ENCODE data around the gene GNB1.
"Not testable (repeated sequence)": the region's sequence is repeated elsewhere in the genome, so short reads cannot be mapped to it uniquely, and the experiment has no call there.

Gene GNB1

DNA sequence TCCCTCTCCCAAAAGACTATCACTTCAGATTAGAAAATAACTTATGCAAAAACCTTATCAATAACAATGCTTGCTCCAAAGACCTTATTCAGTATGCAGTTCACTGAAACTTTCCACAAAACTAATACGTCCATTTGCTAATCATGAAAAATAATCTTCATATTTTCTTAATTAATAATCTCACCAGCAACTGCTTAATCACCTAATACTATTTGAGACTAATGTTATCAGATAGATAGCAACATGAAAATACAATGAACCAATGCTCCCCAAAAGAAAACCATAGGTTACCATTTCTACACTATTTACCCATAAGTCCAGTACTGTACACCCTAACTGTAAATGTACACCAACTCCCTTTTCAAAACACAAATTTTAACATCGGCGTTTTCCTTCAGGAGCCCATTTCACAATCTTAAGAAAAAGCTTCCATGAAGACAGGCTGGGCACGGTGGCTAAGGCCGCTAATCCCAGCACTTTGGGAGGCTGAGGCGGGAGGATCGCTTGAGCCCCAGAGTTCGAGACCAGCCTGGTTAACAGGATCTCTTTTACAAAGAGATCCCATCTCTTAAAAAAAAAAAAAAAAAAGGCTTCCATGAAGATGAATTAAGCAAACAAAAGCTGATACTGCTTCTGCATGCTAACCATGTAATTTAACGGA lies 1.7 kb downstream of the GNB1 start:
- DNase-seq, result no peak

DNA sequence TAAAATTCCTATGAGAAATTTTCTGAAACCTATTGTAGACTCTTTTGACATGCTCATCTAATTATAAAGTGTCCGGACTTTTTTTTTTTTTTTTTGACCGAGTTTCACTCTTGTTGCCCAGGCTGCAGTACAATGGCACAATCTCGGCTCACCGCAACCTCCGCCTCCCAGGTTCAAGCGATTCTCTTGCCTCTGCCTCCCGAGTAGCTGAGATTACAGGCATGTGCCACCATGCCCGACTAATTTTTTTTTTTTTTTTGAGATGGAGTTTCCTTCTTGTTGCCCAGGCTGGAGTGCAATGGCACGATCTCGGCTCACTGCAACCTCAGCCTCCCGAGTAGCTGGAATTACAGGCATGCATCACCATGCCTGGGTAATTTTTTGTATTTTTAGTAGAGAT lies 7.0 kb downstream of the GNB1 start:
- not testable (repeated sequence) for DNase-seq

DNA sequence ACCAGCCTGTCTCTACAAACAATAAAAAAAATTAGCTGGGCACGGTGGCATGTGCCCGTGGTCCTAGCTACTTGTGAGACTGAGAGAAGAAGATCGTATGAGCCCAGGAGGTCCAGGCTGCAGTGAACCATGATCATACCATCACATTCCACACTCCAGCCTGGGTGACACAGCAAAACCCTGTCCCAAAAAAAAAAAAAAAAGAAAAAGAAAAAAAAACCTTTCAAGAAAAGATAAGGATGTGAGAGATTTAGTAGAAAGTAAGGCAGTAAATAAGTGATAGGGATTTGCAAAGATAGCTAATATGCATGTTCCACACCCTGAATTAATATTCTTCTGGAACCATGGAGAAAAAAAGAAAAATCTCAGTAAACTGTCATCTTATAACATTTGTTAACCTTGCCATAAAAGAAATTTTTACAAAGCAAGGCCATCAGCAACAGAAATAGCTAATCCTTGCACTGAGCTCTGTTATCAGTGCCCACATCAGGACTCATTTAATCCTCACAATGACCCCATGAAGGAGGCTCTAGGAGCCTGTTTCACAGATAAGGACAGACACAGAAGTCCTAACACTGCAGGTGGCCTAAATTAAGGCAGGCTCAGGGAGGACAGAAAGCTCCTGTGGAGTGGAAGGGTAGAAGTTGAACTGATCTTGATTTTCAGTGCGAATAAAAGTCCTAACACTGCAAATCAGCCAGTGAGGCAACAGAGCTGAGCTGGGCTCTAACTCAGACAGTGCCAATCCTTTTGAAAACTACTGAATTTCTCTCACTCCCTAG lies 7.6 kb downstream of the GNB1 start:
- DNase-seq, result no peak

DNA sequence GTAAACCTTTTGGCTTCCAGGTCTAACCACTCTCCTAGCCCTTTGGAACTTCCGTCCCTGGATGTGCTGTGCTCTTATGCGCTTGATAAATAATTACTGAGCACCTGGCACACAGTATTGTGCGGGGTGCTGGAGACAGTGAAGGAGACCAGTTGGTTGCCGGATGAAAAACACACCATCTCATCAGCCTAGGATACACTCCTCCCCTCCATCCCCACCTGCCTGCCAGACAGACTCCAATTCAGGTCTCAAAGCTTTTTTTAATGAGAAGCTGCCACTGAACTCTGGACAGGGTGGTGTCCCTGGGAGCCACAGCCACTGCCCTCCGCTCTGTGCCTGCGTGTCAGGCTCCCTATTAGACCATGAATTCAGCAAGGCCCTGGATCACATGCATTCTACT lies 9.2 kb downstream of the GNB1 start:
- DNase-seq, result no peak

DNA sequence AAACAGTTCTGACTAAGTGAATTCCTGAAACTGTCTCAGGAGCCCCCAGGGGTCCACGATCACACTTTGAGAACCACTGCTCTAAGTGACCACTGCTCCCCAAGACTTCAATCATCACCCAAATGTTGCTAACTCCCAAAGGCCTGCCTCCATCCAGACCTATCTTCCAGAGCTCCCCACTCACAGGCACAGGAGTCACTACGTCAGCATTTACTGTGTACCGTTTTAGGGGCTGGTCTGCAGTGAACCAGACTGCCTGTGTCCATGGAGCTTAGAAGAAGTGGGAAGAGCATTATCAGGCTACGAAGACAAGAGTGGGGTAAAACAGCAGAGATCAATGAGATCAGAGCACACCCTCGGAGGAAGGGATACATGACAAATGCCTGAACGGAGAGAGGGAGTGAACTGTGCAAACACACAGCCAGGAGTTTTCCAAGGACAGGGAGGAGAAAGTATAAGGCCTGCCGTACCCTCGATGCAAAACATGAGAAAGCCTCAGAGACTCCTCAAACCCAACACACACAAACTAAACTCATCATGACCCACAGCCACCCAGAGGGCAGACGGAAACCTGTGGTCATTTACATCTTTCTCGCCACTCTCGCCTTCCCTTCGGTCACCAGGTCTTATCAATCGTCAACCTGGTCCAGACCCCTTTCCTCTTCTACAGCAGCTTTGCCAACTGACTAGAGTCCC lies 10.1 kb downstream of the GNB1 start:
- DNase-seq, result no peak

DNA sequence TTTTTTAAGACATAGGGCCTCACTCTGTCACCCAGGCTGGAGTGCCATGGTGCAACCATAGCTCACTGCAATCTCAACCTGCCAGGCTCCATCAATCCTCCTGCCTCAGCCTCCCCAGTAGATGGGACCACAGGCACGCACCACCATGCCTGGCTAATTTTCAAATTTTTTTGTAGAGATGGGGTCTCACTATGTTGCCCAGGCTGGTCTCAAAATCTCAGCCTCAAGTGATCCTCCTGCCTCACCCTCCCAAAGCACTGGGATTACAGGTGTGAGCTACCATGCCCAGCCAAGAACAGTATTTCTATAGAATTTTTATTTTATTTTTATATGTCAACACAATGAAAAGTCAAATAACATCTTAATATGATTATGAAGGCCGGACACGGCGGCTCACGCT lies 10.9 kb downstream of the GNB1 start:
- DNase-seq, result no peak

DNA sequence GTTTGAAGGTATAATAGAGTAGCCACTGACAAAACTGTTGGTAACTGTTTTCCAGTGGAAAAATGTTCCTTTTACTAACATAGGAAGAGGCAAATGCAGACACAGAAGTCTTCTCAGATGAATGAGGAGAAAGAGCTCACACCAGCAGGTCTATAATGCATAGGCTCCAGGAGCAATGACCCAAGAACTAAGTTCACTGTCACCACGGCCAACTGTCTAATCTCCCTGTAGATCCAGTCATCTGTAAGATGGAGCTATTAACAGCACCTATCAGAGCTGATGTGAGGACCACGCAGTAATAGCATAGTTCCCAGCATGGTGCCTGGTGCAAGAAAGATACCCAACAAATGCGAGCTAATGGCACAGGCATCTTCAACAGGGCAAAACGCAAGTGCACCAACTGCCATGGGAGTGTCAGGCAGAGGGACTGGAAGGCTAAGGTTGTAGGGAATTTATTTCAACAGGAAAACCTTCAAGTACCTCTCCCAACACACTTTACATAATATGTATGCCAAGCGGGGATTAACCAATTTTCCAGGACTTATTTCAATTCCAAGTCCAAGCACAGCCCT lies 12.9 kb downstream of the GNB1 start:
- no peak for DNase-seq

DNA sequence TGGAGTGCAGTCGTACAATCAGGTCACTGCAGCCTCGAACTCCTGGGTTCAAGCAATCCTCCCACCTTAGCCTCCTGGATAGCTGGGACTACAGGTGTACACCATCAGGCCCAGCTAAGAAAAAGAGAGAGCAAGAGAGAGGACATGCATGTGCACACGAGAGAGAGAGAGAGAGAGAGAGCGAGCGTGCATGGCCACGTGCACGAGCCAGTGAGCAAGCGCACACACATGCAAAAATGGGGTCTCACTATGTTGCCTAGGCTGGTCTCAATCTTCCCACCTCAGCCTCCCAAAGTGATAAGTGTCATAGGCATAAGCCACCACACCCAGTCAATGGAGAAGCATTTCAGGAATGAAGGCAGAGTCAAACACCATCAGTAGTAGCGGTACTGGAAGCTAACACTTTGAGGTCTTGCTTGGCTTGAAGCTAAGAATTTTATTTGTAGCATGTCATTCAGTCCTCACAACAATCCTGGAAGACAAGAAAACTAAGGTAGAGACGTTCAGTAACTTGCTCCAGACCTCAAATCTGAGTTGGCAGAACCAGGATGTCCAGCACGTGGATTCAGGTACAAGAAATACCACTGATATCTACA lies 14.5 kb downstream of the GNB1 start:
- DNase-seq, result no peak

DNA sequence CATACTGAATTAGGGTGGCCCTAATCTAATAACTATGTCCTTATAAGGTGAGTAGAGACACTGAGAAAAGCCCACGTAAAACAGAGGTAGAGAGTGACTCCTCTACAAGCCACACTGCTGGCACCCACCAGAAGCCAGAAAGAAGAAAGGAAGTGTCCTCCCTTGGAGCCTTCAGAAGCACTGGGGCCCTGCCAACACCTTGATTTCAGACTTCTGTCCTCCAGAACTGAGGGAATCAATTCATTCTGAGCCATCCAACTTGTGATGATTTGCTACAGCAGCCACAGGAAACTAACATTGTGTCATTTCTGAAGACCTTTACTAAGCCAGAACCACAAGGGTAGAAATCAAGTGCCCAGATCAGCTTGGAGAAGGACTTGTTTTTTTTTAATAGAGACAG lies 15.0 kb downstream of the GNB1 start:
- DNase-seq, result no peak

DNA sequence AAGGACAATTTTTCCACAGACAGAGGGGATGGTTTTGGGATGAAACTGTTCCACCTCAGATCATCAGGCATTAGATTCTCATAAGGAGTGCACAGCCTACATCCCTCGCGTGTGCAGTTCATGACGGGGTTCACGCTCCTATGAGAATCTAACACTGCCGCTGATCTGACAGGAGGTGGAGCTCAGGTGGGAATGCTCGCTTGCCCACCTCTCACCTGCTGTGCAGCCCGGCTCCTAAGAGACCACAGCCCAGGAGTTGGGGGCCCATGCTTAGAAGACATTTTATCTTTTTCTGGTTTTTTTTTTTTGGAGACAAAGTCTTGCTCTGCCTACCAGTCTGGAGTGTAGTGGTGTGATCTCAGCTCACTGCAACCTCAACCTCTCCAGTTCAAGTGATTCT lies 16.0 kb downstream of the GNB1 start:
- DNase-seq, result no peak

DNA sequence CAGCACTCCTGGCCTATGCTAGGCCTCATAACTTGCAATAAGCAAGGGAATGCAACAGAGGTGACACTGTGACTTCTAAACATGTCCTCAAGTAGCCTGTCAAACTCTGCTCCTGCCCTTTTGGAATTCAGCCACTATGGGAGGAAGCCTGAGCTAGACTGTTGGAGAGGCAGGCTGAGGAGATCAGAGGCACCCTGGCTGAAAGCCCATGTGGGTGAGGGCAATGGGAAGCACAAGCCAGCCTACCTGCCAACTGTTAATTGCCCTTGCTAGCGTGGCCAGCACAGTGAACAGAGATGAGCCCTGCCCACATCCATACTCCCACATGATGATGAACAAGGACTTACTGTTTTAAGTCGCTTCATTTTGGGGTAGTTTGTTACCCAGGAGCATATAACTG lies 17.7 kb downstream of the GNB1 start:
- no peak for DNase-seq

DNA sequence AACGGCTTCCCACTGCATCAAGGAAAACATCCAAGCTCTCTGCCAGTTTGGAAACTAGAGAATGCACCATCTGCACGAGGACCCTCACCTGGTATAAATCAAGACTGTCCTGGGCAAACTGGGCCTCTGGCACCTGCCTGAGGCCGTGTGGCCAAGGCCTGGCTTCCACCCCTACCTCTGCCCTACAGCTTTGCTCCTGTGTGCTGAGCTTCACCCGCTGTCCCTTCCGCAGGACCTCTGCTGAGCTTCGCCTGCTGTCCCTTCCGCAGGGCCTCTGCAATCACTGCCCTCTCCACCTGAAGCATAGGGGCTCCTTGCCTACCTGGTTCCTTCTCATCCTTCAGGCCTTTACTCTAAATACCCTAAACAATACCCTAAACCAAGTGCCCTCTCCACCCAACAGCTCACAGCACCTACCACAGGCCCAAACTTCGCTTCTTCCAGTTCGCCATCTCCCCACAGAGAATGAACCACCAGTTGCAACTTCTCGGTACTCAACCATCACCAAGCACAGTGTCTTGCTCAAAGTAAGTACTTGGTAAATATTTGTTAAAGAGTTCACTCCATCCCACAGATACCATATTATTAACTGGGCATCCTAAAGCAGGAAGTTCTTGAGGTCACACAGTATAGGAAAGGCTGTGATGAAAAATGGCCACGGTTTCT lies 18.4 kb downstream of the GNB1 start:
- DNase-seq, result no peak

DNA sequence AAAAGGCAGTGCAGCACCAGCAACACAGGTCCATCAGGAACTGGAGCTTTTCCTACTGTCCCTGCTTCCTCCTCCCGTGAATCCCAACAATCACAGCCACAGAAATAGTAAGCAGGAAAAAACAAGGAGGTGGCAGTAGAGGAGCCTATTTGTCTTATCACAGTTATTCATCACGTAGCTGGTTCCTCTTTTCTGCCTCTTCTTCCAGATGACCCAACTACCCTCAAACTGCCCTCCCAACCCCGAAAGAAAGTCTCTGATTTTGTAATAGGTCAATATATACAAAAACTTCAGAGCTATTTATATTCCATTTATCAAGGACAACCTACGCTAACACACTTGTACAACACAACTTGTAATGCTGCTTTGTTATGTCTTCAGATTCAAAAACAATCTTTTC lies 21.4 kb downstream of the GNB1 start:
- DNase-seq, result no peak

DNA sequence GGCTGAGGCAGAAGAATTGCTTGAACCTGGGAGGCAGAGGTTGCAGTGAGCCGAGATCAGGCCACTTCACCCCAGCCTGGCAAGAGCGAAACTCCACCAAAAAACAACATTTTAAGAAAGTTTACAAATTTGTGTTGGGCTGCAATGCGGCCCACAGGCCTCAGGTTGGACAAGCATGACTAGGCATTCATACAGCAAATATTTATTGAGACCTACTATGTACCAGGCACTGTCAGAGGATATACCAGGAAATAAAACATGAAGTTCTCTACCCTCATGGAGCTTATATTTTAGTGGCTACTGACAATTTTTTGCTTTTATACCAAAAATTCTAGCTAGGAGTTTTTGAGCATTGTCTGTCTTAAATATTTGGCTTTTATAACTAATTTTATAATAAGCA lies 23.7 kb downstream of the GNB1 start:
- DNase-seq, result no peak

DNA sequence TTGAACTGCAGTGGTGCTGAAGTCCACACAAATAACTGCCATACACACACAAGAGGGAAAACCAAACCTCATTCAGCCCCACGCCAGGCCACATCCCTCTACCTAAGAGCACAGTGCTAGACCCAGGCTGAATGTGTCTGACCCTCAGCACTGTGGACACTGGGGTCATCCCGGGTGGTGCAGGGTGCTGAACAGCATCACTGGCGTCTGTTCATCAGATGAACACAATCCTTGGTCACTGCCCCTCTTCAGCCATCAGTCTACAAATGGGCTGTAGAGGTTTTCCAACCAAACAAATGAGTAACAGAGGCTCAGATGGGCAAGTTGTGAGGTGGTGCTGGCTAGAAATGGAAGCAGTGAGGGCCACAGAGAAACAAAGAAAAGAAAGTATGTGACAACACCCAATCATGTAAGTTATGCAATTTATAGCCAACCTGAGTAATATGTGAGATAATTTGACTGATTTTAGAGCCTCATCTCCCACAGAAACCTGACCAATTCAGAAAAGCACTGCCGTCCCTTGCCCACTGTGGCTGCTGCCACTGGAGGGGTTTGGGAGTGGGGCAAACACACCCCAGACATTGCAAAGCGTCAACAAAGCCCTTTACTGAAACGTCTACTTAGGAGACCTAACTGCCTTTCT lies 27.9 kb downstream of the GNB1 start:
- no peak for DNase-seq

DNA sequence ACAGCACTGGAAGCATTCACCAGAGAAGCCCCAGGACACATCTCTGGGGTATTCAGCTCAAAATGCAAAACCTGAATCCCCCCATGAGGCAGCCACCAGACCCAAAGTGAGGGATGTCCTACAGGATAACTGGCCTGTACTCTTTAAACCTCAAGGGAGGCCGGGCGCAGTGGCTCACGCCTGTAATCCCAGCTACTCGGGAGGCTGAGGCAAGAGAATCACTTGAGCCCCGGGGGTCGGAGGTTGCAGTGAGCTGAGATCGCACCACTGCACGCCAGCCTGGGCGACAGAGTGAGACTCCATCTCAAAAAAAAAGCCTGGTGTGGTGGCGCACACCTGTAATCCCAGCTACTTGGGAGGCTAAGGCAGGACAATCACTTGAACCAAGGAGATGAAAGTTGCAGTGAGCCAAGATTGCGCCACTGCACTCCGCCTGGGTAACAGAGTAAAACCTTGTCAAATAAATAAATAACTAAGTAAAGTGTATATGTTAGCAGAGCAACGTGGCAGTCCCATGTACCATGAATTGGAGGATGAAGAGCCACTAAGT lies 29.1 kb downstream of the GNB1 start:
- not testable (repeated sequence) for DNase-seq

DNA sequence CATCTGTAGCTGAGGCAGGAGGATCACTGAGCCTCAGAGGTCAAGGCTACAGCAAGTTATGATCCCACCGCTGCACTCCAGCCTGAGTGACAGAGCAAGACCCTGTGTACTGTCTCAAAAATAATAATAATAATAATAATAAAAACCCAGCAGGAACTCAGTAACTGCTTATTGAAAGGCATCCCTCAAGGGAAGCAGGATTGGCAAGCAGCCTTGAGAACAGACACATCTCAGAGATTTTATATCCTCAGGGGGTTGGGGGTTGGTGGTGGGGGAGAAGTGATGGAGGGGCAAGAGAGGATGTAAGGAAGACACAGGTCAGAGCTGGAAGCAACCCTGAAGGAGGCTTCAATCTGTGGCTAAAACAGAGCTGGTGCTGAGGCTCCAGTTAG lies 29.6 kb downstream of the GNB1 start:
- DNase-seq, result no peak

DNA sequence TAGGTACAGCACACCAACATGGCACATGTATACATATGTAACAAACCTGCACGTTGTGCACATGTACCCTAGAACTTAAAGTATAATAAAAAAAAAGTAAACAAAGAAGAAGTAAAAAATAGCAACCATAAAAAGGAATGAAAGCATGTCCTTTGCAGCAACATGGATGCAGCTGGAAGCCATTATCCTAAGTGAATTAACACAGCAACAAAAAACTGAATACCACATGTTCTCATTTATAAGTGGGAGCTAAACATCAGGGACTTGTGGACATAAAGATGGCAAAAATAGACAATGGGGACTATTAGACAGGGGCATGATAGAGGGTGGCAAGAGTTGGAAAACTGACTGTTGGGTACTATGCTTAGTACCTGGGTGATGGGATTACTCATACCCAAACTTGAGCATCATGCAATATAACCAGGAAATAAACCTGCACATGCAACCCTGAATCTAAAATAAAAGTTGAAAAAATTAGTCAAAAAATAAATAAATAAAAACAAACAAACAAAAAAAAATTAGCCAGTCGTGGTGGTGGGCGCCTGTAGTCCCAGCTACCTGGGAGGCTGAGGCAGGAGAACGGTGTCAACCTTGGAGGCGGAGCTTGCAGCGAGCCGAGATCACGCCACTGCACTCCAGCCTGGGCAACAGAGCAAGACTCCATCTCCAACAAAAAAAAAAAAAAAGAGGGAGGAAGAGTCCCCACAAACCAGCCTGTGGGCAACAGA lies 30.8 kb downstream of the GNB1 start:
- DNase-seq, result not testable (repeated sequence)

DNA sequence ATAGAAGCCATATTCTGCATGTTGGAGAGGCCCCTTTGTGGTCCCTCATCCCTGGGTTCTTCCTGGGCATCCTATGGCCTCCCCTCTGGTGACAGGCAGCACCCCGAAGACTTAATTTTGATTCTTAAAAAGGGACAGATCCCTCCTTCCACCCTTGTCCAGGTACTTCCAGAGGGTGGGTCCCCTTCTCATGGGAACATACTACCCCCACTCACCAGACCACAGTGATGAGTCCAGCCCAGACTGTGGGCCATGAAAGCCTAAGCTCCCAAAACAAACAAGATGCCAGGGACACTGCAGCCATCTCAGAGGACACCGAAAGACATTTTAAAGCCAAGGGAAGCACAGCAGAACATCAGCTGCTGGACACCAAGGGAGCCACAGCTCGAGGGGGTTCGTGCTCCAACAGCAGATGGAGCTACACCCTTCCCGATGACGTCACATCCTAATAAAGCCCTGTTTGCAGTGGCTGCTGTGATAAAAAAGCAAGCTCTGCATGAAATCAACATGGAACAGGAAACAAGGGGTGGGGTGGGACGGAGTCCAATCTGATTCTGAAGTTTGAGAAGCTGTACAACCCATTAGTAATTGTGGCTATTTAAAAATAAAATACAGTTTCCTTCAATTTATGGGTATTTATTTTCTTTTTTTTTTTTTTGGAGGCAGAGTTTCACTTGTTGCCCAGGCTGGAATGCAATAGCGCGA lies 32.4 kb downstream of the GNB1 start:
- peak; percentile 48 to 49 for DNase-seq

DNA sequence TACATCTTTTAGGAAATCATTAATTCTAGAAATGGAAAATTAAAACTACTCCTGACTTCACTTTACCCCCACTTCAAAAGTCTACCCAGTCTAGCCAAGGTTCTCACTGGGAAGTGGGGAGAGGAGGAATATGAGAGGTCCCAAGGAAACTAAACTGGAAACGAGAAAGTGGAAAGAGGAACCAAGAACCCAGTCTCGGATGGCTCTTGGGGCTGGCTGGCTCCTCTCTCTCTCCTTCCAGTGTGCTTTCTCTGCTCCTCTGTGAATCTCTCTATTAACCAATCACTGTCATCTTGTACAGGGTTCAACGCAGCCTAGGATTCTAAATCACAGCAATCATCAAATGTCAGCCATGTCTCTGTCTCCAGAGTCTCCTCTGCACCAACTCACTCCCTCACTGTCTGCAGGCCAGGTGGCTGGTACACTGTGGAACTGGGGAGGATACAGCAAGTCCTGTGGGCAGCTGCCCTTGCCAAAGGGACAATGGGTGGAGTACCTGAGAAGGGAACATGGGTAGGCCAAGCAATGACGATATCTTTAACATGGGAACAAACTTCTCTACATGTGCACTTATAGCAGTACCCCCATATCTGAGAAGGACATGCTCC lies 33.7 kb downstream of the GNB1 start:
- DNase-seq, result no peak
